Myocyte (in vitro differentiated cells): ENCODE measurements around the gene LSP1. TPM values are rescaled to one million over a fixed set of nuclear protein-coding genes. Genes with fewer than 3 reads are reported as not detected.

Source experiments
- DNase-seq: peaks from one replicate; pipeline ENCODE4 v3.0.0-alpha.2; 2012; ENCODE audit warnings: low read depth
- total RNA-seq: library from RNA; depleted of rRNA; stranded (reverse); fragments of >200 nt; gene quantifications from 2 replicates; pipeline ENCODE4 v1.2.3, GENCODE V29; 2014

The LSP1 gene
- total RNA-seq, 1 donor from 2014 or later = 407 TPM

- DNase-seq = peak; percentile 0
These were observed 73.5 kb downstream of the LSP1 start for GRCh38 chr11:1926156-1927025.

GRCh38 chr11:1927026-1927847 lies 74.4 kb downstream of the LSP1 start:
- DNase-seq = peak; percentile 5

DNA sequence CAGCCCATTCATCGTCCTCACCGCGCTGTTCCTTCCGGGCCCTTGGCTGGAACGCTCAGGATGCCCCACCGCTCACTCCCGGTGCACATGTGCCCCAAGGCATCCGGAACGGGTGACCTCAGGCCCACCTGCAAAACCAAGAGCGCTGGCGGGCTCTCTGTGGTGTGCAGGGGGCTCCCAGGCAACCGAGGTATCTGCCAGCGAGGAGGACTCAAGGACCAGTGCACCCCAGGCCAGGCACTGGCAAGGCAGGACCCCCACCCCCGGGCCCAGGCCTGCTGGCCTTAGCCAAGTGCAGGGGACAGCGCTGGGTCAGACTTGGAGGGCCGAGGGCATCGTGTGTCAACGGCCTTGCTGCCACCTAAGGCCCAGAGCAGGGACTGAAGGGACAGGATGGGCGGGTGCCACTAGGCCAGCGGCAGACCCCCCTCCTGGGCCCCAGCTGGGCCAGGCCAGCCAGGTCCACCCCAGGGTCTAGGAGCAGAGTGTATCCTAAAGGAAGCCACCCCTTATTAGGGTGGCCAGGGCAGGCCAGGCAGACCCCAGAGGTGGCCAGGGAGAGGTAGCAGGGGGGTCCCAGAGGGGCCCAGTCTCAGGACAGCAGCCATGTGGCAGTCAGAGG lies 75.1 kb downstream of the LSP1 start:
- DNase-seq = peak; percentile 8

DNA sequence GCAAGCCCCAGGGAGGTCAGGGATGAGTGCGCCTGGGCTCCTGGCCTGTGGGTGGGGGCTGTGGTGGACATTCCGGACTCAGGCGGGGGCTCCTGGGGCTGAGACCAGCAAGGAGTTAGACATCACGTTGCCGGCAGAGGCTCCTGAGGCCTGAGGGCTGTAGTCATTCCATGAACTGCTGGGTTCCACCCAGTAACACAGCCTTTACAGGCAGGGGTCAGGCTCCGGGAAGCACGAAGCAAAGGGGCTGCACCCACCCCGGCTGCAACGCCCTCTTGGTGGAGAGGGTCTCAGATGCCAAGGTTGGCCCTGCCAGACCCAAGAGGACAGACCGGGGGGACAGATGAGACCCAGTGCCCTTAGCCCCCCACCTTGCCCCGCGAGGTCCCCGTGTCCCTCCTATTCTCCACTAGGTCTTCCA lies 75.6 kb downstream of the LSP1 start:
- peak; percentile 10 for DNase-seq

DNA sequence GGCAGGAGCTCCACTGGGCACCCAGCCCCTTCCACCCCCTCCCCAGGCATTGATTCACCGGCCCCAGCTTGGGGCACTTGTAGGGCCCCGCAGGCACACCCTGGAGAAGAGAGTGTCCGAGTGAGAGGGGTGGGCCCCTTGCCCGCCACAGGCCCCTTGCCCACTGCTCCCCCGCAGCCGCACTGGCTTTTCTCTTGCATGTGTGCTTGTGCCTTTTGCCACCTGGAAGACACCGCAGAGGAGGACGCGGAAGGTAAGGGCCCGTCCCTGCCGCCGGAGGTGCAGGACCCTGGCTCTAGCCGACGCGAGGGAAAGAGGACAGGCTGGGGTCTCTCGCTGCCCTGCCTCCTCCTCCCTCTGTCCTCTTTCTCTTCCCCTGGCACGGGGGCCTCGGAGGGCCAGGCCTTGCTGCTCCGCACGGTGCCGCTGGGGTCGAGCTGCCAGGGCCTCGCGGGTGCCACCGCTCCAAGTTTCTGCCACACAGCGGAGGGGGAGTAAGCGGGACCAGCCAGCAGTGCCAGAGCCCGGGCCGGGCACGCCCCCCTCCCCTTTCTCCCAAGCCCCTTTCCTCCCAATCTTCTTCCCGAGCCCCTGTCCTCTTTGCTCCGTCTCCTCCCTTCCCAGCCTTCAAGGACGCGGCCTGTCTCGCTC lies 76.1 kb downstream of the LSP1 start:
- peak; percentile 0 for DNase-seq

DNA sequence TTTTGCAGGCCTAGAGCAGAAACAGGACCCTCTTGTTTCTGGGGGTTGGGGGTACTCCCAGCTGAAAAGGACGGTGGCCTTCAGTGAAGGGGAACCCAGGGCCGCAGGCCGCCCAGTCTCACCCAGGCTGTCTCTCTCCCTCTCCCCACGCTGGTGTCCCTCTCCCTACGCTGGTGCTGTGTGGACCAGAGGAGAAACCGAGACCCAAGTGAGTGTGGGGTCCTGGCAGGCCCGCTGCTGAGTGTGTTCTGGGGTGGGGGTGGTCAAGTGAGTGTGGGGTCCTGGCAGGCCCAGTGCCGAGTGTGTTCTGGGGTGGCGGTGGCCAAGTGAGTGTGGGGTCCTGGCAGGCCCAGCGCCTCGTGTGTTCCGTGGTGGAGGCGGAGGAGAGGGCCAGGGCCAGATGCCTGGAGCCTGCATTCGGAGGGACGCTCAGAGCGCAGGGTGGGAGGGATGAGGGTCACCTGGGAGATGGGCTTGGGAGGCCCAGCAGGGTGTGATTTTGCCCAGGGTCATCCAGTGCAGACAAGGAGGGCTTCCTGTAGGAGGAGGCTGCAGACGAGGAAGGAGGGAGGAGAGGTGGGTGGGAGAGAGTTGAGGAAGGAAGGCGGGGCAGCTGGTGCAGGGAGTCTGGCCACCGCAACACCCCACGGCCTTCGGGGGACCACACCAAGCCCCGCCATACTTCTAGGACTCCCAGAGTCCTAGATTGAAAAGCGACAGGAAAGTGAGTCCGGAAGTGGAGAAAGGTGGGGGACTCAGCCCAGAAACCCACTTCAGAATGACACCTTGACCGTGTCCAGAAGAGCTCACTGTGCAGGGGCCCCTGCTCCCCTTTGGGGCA lies 77.0 kb downstream of the LSP1 start:
- DNase-seq = peak; percentile 0

DNA sequence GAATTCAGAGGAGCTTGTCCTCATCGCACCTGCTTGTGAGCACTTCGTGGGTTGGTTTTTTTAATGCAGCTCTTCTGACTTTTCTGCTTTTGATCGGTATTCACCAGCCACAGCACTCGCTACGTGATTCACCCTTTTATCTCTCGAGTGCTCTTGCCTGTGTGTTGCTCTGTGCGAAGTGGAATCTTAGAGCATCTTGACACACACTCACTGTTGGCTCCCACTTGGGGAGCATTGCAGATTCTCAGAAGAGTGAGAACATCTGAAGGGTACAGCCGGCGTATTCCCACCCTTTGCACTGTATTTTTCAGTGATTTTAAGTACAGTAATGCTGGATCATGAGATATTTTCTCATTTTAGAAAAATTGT lies 77.6 kb downstream of the LSP1 start:
- DNase-seq = peak; percentile 3

- peak; percentile 2 for DNase-seq
These were observed 78.6 kb downstream of the LSP1 start for GRCh38 chr11:1931341-1932104.

- no peak for DNase-seq
These were observed 79.2 kb downstream of the LSP1 start for GRCh38 chr11:1932105-1932480.

DNA sequence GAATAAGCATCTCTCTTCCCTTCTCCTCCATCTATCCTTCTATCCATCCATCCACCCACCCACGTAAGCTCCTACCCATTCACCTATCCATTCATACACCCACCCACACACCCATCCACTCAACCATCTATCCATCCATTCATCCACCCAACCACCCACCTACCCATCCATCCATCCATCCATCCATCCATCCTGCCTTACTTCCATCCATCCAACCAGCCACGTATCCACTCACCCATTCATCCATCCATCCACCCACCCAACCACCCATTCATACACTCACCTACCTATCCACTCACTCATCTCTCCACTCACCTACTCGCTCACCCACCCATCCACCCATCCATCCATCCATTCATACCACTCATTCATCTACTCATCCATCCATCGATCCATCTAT lies 79.8 kb downstream of the LSP1 start:
- DNase-seq = no peak

DNA sequence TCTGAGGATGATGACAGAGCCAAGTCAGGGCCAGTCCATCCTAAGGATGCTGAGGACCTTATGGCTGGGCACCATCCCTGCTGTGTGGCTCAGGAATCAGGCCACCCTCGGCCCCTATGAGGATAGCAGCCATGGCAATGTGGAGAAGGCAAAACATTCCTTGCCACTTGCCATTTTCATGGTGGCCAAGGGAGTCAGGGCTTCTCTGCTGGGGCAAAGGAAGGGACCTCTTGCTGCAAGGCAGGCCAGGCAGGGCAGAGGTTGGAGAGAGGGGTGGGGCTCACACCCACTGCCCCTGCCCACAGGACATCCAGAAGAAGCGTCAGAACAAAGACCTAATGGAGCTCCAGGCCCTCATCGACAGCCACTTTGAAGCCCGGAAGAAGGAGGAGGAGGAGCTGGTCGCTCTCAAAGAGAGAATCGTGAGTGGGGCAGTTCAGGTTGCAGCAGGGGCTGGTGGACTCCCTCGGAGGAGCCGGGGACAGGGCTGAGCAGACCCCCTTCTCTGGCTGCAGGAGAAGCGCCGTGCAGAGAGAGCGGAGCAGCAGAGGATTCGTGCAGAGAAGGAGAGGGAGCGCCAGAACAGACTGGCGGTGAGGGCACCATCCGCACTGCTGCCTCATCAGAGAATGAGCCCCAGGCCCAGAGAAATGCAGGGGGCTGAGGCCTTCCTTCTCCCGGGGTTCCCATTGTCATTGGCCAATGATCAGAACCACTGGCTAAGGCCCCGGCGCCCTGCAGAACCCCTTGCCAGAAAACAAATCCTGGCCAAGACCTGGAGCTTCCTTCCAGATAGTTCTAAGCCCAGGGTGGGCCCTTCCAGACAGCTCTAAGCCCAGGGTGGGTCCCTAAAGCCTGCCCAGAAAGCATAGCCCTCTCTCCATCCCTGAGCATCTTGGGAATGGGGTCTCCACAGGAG lies 80.8 kb downstream of the LSP1 start:
- no peak for DNase-seq

DNA sequence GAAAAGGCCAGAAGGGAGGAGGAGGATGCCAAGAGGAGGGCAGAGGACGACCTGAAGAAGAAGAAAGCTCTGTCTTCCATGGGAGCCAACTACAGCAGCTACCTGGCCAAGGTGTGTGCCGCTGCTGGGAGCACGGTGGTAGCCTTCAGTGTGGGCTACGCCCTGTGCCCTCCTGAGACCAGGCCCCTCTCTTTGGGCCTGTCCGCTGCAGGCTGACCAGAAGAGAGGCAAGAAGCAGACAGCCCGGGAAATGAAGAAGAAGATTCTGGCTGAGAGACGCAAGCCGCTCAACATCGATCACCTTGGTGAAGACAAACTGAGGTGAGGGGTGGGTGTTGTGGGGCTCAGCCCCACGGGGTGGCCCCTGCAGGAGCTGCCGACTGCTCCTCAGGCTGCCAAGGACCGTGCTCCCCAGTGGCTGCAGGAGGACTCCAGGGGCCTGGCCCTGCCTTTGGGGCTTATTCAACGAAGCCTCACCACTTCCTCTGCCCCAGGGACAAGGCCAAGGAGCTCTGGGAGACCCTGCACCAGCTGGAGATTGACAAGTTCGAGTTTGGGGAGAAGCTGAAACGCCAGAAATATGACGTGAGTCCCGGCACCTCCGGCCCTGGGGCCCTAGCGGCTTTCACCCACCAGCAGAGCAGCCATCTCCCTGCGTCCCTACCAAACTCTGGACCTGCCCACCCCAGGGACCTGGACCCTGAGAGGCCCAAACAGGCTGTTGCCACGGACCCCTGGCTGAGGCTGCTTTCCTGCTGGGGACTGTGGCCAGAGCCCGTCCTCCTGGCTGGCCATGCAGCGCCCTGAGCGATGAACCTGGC lies 81.7 kb downstream of the LSP1 start:
- no peak for DNase-seq

DNA sequence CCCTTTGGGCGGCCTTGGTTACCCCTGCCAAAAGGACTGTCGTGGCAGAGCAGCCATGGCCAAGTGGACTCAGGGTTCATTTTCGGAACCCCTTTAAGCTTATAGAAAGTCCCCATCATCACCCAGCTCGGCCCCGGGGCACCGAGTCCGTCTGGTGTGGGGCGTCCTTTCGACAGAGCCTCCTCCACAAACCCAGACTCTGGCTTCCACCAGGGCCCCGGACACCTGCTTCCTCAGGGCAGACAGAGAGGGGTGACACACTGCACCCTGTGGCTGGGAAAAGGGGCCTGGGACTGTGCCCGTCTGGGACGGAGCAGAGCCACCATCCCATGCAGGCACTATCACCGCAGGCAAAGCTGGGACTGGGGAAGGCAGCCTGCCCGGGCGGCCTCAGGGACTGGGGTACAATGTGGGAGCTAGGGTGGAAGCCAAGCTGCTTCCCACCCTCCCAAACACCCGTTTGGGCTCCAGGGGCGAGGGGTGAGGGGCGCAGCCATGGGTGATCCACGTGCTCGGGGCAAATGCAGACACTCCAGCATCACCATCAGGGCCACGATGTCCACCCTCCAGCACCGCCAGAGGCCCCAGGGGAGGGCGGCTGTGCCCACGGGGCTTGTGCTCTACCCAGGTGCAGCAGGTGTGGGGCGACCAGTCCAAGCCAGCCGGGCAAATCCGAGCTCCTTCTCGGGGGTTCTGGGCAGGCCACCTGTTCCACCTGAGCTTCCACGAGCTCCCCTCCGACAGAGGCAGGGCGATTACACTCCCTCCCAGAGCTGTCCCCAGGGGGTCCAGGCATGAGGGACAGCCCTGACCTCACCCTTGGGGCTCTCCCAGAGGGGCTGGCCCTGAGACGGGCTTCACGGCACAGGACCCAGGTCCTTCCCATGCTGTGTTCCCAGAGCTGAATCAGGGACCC lies 82.5 kb downstream of the LSP1 start:
- no peak for DNase-seq

DNA sequence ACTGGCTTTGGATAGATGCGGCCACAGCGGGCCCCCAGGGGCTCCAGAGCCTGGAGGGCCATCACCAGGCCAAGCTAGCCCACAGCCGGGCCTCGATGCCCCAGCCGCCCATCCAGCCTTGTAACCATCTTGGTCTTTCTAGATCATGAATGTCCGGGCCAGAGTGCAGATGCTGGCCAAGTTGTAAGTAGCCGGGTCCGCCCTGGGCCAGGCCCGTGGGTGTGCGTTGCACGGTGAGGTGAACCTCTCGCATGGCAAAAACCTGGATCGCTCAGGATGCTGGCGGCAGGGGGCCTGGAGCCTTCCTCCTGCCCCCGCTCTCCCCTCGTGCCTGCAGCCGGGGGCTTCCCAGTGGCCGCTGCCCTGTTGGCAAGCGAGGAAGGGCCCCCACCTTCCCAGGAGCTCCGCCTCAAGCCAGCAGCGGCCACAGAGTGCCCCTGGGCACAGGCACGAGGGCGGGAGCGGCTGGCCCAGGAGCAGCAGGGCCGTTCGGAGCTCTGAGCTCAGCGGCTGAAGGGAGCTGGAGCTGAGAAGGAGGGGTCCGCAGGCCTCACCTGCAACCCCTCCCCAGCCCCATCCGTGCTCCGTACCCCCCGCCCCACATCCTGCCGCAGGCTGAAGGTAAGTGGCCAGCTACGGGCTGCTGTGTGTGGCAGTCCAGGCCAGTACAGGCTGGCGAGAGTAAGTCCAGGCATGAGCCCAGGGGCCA lies 83.3 kb downstream of the LSP1 start:
- DNase-seq = no peak

GRCh38 chr11:1936781-1937615 lies 84.1 kb downstream of the LSP1 start:
- DNase-seq = no peak
